ENCODE data around the gene ARHGAP15. TPM values are rescaled to one million over a fixed set of nuclear protein-coding genes. Genes with fewer than 3 reads are reported as not detected.
A peak's percentile ranks its signal among the peaks of the same experiment; 100 is the strongest.

The ARHGAP15 gene
- total RNA-seq, 1 donor from 2014 or later: 7.0 TPM

DNA sequence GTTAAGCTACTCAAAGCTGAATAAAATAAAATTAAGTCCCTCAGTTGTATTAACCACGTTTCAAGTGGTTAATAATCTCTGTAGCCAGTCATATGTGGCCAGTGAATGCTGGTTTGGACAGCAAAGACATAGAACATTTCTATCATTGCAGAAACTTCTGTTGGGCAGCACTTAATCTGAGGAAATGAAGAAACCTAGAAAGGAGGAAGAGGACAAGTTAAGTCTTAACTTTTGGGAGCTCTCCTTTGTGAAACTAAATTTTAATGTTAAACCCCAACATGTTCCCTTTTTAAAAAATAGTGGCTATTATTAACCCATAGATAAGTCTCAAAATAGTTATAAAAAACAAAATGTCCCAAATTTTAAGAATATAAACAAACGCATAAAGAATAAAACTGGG, 421.3 kb downstream of the ARHGAP15 start:
- no peaks in the 10 kb centered on the region for H3K27me3 ChIP-seq (ENCODE audit: low read depth)
- intact Hi-C loops (cut with micrococcal nuclease): no loop called here
- H3K4me3 ChIP-seq: no peak overlapping the region
- H3K9me3 ChIP-seq (replicated peaks): no peaks in the 10 kb centered on the region
- no peaks in the 10 kb centered on the region for H3K4me1 ChIP-seq
- no peak overlapping the region for H3K27ac ChIP-seq (replicated peaks)
- DNase-seq: no peak
- TF ChIP-seq, protein P1, sequence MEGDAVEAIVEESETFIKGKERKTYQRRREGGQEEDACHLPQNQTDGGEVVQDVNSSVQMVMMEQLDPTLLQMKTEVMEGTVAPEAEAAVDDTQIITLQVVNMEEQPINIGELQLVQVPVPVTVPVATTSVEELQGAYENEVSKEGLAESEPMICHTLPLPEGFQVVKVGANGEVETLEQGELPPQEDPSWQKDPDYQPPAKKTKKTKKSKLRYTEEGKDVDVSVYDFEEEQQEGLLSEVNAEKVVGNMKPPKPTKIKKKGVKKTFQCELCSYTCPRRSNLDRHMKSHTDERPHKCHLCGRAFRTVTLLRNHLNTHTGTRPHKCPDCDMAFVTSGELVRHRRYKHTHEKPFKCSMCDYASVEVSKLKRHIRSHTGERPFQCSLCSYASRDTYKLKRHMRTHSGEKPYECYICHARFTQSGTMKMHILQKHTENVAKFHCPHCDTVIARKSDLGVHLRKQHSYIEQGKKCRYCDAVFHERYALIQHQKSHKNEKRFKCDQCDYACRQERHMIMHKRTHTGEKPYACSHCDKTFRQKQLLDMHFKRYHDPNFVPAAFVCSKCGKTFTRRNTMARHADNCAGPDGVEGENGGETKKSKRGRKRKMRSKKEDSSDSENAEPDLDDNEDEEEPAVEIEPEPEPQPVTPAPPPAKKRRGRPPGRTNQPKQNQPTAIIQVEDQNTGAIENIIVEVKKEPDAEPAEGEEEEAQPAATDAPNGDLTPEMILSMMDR (IDR thresholded peaks at IDR 0.05; ENCODE audit: borderline replicate concordance): no peak
- no peaks in the 10 kb centered on the region for H3K36me3 ChIP-seq

DNA sequence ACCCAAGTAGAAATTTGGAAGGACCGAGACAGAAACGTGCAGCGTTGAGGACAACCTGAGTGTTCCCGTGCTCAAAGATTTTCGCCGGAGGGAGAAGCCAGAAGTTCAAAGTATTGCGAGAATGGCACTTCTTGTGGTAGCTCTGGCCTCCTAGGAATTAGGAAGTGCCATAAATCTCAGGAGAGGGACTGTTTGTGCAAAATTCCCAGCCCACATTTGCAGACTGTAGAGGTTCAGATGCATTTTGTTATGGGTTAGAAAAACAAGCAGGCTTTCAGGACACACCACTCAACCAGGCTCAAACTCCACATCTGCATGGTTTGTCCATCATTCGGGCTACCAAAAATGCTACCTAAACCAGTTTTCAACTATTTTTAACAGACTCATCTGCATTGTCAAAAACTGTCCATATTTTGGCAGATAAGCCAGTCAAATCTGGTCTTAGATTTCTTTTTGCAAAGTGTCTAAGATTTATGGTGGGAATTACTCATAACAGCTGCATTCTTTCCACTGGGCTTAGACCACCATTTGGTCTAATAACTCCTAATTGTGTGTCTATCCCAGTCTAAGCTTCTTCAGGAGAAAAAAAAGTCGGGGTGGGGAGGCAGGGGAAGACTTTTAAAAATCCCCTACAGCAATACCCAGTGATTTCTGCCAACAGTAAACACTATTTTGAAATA, 422.9 kb downstream of the ARHGAP15 start:
- no peaks in the 10 kb centered on the region for H3K9me3 ChIP-seq (replicated peaks)
- TF ChIP-seq, protein P1 (IDR thresholded peaks at IDR 0.05; ENCODE audit: borderline replicate concordance): no peak
- no peak overlapping the region for H3K4me3 ChIP-seq
- no peak for DNase-seq
- intact Hi-C loops (cut with micrococcal nuclease): no loop called here
- H3K27me3 ChIP-seq (ENCODE audit: low read depth): no peaks in the 10 kb centered on the region
- no peaks in the 10 kb centered on the region for H3K4me1 ChIP-seq
- H3K27ac ChIP-seq (replicated peaks): no peak overlapping the region
- H3K36me3 ChIP-seq: no peaks in the 10 kb centered on the region

DNA sequence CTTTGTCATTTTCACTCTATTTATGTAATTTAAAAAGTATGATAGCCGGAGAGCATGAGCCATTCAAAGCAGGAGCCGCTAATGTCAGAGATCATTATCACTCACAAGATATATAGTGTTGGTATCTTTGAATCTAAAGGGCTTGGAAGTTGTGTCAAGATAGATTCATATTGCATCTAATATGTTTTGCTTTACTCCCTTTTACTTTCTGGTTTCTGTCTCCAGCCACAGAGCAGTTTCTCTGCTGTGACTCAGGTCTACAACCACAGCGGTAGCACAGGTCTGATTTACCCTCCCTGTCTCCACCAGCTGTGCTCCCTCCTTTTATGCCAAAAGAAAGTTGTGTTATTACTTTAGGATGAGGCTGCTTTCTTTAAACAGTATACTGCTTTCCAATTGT, 424.0 kb downstream of the ARHGAP15 start:
- no peak overlapping the region for H3K4me3 ChIP-seq
- TF ChIP-seq, protein P1 (IDR thresholded peaks at IDR 0.05; ENCODE audit: borderline replicate concordance): no peak
- DNase-seq: no peak
- H3K27ac ChIP-seq (replicated peaks): no peak overlapping the region
- intact Hi-C loops (cut with micrococcal nuclease): no loop called here
- H3K4me1 ChIP-seq: no peaks in the 10 kb centered on the region
- no peaks in the 10 kb centered on the region for H3K9me3 ChIP-seq (replicated peaks)
- H3K27me3 ChIP-seq (ENCODE audit: low read depth): no peaks in the 10 kb centered on the region
- no peaks in the 10 kb centered on the region for H3K36me3 ChIP-seq

DNA sequence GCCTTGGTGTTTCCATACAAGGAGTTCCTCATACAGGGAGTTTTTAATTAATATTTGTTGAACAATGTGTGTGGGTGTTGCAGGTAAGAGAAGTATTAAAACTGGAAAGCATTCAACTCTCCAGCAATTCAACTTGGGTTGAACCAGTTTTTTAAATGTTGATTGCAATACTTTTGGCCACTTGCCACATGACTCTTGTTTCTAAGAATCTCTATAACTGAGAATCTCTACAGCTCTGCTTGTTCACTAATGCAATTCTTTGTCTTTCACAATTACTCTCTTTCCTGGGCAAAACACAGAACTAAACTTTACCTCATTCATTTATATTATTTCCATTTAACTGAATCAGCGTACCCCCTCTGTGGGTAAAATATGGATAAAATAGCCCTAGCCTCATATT, 429.4 kb downstream of the ARHGAP15 start:
- Histone ChIP-seq H3K9me3 (replicated peaks) (no peaks in the 10 kb centered on the region), H3K36me3 (no peaks in the 10 kb centered on the region), H3K4me1 (no peaks in the 10 kb centered on the region), H3K4me3 (no peak overlapping the region), H3K27me3 (ENCODE audit: low read depth) (no peaks in the 10 kb centered on the region), H3K27ac (replicated peaks) (peak overlapping the region; percentile 20)
- DNase-seq: no peak
- intact Hi-C loops (cut with micrococcal nuclease): no loop called here
- TF ChIP-seq, protein P1 (IDR thresholded peaks at IDR 0.05; ENCODE audit: borderline replicate concordance): no peak

DNA sequence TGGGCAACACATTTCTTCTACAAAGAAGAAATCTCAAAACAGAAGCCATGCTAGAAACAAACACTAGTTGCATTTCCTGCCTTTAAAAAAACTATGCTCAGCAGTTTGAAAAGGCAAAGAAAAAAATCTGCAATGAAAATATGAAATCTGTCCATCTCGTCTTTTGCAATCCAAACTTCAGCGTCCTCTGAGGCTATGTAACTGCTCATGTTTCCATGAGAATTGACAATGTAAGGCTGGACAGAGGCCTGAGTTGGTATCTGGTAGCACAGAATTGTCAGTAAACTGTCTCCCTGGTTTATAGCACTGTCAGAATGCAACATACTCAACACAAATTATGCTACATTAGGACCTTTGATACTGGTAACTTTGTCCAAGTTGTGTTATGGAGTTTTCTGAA, 429.9 kb downstream of the ARHGAP15 start:
- H3K4me3 ChIP-seq: no peak overlapping the region
- intact Hi-C loops (cut with micrococcal nuclease): no loop called here
- H3K27ac ChIP-seq (replicated peaks): peak overlapping the region; percentile 20
- DNase-seq: no peak
- no peaks in the 10 kb centered on the region for H3K9me3 ChIP-seq (replicated peaks)
- H3K27me3 ChIP-seq (ENCODE audit: low read depth): no peaks in the 10 kb centered on the region
- TF ChIP-seq, protein P1 (IDR thresholded peaks at IDR 0.05; ENCODE audit: borderline replicate concordance): no peak
- H3K4me1 ChIP-seq: no peaks in the 10 kb centered on the region
- no peaks in the 10 kb centered on the region for H3K36me3 ChIP-seq
